Endometrium (tissue), 2 donors: ENCODE measurements around the gene GNAL.
A peak's percentile ranks its signal among the peaks of the same experiment; 100 is the strongest.
"Not testable (repeated sequence)": the region's sequence is repeated elsewhere in the genome, so short reads cannot be mapped to it uniquely, and the experiment has no call there.

ENCODE experiments used
- FAIRE-seq: peaks from 2 replicates; lab custom pipeline; 2012; peaks lifted over from hg19 to GRCh38; lab: Jason Lieb, UNC
- donor health status: control.
- donor health status: control.

Gene GNAL

DNA sequence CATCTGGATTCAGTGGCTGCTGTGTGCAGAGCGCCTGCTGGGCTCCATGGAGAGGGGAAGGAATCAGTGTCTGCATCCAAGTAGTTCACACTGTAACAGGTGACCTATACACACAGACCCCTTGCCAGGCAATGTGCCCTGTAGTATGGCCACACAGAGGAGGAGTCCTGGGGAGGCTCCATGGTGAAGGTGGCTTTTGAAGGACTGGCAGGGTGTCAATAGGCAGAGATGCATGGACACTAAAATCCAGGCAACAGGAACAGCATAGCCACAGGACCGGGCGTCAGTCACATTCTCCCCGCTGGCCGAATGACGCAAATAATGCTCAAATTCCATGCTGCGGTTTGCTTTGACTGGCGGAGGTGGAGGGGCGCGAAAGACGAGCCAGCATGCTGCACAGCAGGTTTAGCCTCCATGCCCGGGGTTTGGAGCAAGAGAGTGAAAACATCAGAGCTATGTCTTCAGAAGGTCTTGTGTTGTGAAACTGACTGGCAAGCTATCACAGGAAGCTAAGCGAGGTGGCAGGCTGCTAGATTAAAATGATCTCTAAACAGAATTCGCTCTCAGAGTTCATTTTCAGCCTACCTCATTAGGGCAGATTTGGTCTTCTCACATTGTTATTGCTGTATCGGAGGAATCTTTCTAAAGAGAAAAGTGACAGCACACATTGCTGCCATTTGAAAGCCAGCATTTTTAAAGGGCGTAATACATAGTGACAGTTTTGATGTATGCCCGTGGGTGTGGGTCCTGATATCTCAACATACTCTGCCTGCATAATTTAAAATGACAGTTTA, 161.0 kb downstream of the GNAL start:
- FAIRE-seq: no peak

DNA sequence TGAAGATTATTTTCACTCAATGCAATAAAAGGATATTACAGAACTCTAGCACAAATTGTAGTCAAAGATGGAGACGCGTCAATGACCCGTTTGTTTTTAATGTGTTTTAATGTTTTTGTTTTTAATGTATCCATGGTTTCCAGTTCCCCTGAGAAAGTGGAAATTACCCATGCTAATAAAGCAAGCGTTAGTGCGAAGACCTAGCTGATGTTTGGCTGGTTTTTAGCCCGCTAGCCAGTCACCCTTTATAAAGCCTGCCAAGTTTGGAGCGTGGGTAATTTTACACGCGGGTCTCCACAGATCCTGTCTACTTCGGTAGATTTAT, 161.7 kb downstream of the GNAL start:
- no peak for FAIRE-seq

DNA sequence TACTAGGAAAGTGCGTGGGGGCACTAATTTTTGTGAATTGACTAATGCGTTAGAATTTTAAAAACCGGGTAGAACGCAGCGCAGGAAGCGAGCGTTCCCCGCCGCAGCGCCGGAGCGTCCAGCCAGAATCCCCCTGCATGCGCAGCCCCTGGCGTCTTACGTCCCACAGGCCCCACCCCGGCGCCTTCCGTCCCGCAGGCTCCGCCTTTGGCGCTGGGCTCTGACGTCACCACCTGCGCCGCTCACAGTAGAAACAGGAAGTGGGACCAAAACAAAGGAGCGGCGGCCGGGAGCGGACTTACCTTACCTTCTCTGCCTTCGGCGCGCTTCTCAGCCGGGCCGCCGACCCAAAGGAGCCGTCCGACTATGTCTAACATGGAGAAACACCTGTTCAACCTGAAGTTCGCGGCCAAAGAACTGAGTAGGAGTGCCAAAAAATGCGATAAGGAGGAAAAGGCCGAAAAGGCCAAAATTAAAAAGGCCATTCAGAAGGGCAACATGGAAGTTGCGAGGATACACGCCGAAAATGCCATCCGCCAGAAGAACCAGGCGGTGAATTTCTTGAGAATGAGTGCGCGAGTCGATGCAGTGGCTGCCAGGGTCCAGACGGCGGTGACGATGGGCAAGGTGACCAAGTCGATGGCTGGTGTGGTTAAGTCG, 162.2 kb downstream of the GNAL start, which contains the start of gene CHMP1B:
CHMP1B (plus strand) TSS at position 268 of the 660 bp plus-strand sequence; CDS start at position 367, 99 bp downstream.
- FAIRE-seq: peak; percentile 58

DNA sequence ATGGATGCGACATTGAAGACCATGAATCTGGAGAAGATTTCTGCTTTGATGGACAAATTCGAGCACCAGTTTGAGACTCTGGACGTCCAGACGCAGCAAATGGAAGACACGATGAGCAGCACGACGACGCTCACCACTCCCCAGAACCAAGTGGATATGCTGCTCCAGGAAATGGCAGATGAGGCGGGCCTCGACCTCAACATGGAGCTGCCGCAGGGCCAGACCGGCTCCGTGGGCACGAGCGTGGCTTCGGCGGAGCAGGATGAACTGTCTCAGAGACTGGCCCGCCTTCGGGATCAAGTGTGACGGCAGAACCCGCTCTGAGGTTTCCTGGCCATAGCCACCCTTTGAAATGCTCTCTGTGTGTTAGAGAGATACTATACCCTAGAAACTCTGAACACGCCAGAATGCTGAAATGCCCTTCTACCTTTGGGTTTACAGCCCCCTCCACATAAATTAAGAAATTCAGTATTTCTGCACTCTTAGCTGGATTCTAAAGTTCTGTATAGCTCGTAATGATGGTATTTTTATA, 162.8 kb downstream of the GNAL start:
- FAIRE-seq: no peak

DNA sequence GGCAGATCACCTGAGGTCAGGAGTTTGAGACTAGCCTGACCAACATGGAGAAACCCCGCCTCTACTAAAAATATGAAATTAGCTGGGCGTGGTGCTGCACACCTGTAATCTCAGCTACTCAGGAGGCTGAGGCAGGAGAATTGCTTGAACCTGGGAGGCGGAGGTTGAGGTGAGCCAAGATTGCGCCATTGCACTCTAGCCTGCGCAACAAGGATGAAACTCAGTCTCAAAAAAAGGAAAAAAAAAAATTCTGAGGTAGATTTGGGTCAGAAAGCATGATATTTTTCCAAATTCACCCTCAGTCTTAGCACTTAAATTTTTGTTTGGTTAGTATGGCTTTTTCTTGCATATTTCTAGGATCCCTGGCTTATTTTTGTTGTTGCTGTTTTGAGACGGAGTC, 165.5 kb downstream of the GNAL start:
- FAIRE-seq: not testable (repeated sequence)

DNA sequence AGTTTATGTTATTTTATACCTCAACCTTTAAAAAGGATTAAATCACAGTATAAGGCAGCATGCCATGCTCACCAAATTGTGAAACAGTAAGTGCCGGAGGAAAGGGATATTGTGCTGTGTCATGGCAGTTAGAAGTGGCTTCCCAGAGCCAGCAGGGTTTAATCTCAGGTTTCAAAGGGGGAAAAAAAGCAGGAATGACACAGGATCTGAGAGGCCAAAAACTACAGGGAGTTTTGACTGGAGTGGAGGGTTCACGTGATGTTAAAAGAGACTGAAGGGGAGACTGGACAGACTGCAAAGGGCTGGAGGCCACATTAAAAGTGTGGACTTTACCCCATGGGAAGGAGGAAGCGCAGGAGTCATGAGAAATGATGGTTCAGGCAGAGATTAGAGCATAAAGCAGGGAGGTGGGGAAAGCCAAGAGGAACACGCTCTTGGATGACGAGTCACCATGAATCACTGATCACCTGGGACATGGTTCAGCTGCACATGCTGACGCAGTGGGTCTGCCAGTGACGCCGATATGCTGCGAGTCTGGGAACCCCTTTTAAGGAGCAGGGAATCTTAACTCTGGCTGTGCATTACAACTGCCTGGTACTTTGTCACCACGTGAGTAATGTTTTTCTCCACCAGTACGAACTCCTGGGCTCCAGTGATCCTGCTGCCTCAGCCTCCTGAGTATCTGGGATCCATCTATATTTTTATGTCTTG, 168.3 kb downstream of the GNAL start:
- FAIRE-seq: no peak

DNA sequence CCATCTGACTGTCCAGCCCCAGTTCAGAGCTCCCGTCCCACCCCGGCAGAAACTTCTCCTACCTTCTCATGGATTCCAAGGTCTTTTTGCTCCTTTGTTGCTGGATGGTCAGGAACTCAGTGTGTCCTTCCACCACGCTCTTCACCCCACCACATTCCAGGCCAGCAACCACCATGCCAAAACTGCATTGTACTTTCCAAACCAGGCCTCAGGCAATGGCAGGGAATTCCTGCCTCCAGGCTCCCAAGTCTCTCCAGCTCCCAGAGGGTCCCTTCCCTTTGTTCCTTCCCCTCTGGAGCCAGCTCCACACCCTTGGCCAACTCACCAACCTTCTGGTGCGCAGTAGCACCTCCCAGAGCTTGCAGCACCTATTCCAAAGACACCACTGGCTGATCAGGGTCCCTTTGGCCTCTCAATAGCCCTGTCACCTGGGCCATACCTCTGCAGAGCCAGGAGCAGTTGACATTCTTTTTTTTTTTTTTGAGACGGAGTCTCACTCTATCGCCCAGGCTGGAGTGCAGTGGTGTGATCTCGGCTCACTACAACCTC, 170.3 kb downstream of the GNAL start:
- no peak for FAIRE-seq

DNA sequence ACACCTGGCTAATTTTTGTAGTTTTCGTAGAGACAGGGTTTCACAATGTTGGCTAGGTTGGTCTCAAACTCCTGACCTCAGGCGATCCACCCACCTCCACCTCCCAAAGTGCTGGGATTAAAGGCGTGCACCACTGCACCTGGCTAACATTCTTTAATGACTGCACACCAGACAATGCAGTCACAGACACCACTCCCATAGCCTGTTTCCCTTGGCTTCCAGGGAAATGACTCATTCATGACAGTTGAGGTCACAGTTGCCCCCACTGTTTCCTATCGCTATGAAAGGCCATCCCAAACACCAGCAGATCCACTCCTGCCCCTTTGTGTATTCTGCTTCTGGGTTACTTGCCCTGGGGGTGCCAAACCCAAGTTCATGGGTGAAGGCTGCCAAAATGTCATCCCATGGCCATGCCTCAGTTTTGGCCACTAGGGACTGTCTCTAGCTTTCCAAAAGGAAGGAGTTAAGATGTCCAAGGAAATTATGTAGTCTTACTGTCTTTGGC, 170.9 kb downstream of the GNAL start:
- no peak for FAIRE-seq

DNA sequence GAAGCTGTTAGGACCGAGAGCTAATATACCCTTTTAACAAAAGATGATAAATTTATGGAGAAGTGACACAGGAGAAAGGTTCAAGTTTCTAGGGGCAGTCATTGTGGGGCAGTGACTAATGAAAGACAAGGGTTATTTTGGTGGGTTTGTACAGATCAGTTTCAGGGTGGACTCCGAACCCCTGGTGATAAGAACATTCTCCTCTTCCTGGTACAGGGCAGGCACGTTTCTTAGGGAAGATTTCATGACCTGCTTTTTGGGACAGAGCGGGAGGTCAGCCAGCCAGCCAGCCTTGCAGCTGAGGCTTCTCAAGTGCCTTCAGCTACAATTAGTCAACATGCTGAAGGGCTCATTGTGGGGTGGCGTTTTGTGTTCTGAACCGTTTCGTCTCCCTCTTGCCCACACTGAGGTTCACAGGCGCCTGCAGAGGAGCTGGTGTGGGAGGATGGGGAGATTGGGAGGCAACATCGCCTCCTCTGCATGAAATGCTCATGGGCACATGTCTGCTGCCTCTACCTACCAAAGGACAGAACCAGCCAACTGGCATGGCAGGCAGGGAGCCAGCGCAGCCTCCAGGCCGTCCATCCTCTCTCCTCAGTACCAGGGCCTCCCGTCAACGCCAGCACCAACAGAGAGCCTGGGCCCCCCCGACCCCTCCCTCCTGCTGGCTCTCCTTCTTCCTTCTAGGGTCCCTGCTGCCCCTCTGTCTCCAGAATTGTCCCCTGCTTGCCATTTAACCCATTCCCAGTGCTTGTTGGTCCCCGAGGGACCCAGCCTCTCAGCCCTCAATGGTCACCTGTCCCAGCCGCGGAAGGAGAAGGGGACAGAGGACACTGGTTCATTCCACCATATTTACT, 171.8 kb downstream of the GNAL start:
- FAIRE-seq: no peak

DNA sequence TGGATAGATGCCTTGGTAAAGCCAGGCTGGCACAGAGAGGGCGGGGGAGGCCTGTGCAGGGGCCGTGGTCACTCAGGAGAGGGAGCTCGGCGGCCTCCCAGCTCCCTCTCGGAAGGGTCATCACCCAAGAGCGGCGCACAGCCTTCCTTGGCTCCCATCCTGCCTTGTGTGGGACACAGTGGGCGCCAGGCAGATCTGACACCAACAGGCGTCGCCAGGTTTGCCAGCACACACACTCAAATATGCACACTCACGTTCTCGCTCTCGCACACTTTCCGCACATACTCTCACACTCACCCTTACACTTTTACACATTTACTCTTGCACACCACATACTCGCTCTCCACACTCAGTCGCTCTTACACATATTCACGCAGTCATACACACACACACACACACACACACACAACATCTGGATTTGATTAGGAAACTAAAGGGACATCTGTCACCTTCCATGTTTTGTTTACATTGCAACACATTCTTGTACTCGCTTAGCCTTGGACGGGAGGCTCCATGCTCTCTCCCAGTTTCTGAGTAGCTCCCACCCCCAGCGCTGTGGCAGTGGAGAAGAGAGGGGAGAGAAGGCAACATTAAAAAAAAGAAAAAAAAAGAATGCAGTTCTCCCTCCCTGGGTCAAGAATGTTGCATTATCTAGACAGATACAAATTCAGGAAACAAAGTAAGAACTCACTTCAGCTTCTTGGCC, 172.7 kb downstream of the GNAL start:
- FAIRE-seq: no peak

DNA sequence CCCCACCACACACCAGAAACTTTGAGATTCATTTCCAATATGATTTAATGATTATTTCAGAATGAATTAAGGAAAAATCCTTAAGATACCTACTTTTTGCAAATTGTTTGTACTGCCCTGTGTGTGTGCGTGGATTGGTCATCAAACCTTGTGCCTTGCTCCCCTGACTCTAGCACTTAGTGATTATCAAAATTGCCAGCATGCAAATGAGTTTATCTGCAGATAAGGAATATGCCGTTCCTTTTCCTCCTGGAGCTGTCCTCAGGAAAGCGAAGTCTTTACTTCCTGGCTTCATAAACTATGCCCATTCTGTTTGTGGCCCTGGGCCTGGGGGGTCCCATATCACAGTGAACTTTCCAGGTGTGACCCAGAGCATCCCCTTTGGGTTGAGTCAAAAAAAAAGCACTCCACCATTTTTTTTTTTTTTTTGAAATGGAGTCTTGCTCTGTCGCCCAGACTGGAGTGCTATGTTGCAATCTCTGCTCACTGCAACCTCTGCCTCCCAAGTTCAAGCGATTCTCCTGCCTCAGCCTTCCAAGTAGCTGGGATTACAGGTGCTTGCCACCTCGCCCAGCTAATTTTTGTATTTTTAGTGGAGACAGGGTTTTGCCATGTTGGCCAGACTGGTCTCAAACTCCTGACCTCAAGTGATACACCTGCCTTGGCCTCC, 173.5 kb downstream of the GNAL start:
- FAIRE-seq: no peak

DNA sequence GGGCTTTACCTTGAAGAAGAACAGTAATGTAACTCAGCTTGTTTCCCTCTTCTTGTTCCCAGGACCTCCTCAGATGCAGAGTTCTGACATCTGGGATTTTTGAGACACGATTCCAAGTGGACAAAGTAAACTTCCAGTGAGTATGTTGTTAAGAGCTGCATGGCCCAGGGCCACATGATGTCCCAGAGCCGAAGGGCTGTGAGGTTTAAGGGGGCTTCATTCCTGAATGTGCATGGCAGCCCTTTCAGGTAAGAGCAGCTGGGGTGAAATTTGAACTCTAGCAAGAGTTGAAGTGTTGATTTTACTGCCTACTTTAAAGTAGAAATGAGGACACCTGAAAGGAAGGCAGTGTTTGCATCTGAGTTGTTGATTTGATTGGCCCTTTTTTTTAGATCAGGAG, 175.4 kb downstream of the GNAL start:
- FAIRE-seq: no peak

DNA sequence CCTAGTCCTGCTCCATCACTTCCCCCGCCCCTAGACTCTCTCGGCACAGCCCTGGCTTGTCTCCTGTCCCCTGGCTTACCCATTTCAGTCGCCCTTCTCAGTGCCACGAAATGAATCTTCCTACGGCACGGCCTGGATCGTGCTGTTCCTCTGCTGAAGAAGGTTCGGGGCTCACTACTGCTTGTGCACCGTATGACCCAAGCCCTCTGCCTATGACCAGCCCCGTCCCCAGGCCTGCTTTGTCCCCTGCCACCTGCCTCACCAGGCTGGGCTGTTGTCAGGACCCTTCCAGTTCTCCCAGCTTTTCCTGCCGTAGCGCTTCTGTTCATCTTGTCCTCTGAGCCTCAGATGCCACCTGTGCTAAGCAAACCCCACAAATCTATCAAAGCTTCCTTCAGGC, 176.0 kb downstream of the GNAL start:
- FAIRE-seq: no peak

DNA sequence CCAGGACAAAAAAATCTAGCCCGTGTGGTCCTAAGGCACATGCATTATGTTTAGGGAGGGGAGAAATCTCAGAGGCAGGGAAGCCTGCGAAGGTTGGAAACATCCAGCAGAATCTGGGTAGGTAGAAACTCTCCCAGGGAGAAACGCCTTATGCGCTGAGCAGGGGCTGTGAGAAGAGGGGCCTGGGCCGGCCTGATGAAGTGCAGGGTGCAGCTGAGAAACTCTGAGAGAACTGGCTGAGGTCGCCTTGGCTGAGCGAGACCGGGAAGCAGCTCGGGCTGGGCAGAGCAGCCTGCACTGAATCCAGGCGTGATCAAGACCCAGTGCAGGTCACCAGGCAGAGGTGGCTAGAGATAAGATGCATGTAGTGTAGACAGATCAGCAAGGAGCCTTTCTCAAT, 177.3 kb downstream of the GNAL start:
- FAIRE-seq: no peak

DNA sequence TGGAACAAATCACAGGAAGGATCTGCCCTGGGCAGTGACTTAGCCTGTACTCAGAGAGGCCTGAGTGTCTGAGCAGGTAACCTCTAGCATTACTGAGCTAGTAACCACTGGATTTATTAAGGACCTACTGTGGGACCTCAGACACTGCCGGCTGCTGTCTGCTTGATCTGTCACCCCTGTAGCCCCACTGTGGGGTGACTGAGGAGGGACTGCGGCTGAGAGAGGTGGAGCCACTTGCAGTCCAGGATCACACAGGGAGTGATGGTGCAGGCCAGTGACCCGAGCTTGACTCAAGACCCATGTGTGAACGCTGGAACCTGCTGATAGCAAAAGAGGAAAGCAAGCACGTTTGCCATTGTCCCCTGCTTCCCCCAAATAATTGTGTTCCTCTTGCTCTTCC, 177.7 kb downstream of the GNAL start:
- no peak for FAIRE-seq

DNA sequence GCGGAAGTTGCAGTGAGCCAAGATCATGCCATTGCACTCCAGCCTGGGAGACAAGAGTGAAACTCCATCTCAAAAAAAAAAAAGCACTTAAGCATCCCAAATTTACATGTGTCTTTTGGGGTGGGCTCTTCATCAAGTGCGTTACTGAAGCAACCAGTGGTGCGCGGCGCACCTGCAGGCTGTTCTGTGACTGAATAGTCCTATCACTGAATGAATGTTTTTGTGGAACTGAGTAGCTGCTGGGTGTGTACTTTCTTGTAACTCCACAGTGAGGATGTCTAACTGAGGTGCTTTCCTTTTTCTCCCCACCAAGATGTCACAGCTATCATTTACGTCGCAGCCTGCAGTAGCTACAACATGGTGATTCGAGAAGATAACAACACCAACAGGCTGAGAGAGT, 179.2 kb downstream of the GNAL start:
- no peak for FAIRE-seq

DNA sequence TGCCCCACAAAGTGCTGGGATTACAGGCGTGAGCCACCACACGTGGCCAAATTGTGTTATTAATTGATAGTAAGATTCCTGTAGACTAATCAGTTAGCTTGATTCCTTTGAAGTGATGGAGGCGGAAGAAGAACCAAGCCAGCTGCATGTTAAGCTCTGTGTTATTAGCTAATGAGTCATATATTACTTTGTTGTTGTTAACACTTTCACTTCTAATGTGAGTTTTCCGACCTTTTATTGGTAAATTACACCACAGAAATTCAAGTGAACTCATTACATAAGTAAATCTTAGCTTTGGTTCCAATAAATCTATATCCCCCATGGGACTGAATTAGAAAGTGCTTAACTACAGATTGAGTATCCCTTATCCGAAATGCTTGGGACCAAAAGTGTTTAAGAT, 182.4 kb downstream of the GNAL start:
- no peak for FAIRE-seq

DNA sequence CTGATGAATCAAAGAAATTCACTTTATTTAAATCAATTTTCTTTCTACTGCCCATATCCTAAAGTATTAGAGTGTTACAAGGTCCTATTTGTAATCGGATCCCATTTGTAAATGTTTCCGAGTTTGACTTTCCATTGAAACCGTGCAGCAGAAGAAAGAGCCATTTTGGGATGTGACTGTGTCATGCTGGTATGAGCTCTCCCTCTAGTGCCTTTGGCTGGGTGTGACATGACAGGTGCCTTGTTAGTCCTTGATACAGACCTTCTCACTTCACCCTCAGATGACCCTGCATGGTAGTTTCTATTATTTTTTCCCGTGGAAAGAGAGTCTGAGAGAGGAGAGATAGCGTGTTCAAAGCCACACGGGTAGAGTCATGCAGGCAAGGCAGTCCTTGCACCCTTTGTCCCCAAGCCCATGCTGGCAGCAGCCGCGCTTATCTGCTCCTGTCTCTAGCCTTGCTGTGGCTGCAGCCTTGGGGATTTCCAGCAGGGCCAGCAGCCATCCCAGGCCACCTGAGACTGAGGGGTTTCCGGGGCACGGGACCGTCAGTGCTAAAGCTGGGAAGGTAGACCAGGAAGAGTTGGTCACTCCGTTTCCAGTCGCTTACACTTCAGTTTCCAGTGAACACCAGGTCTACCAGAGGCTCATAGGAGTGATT, 183.5 kb downstream of the GNAL start:
- no peak for FAIRE-seq

DNA sequence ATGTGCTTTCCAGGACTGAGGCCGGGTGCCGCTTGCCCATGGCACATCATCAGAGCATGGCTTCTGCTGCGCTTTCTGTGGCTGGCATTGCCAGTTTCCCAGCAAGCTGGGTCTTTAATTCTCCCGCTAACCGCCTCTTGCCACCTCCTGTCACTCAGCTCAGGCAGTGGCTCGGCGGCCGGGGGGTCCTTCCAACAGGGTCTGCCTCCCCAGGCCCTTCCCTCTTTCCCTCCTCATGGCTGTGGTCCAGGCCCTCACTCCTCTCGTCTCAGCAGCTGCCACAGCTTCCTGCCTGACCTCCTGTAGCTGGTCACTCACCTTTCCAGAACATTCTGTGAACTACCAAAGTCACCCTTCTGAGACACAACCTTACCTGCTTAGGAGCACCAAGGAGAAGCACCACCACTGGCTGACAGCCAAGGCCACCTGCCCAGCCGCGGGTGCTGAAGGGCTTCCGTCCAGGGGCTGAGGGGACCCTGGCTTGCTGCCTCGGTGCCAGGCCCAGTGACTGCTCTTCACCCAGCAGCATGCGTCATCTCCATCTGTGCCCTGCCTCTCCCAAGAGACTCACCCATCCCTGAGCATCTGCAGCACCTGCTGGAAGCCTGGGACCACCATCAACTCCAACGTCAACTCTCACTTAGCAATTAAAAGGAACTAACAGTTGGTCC, 184.7 kb downstream of the GNAL start:
- no peak for FAIRE-seq
